Middle frontal gyrus (tissue), 1 donor: ENCODE data around the gene ETV3.
"Not testable (repeated sequence)": the region's sequence is repeated elsewhere in the genome, so short reads cannot be mapped to it uniquely, and the experiment has no call there.

Experiments used
- DNase-seq: peaks from one replicate; pipeline ENCODE4 v3.0.0-alpha.2; 2015; ENCODE audit warnings: low spot score; ENCODE audit errors: extremely low spot score

The ETV3 gene

DNA sequence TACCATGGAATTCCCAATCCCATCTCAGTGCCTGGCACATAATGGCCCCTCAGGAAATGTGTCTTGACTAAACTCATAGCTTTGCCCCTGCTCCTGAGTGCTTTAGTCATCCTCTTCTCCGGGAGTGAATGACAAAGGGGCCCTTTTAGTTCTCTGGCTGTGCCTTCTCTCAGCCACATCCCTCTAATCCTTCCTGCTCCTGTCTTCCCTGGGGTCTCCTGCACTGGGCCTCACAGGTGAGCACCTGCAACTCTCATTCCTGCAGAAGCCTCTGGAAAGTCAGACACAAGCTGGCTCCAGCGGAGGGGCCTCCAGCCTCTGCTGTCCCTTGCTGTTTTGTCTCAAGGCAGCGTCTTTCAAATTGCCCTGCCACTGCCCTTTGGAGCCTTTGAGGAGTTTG, 24.6 kb downstream of the ETV3 start:
- DNase-seq = no peak

DNA sequence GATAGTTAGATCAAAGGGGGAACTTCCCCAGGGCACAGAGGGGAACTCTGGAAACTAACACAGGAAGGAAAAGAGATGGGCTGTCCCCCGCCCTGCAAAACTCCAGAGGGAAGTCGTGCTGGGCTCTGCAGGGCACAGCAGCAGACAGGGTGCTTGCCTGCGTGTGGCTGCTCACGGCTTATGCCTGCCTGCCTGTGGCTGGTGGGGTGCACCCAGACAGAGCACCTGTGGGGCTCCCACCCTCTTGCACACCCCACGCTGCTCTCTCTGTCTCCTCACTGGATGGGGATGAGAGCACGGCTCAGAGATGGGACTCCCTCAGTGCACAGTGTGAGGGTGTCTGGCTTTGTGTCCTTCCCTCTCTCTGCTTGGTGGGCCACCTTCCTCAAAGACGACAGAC, 25.1 kb downstream of the ETV3 start:
- DNase-seq = no peak

DNA sequence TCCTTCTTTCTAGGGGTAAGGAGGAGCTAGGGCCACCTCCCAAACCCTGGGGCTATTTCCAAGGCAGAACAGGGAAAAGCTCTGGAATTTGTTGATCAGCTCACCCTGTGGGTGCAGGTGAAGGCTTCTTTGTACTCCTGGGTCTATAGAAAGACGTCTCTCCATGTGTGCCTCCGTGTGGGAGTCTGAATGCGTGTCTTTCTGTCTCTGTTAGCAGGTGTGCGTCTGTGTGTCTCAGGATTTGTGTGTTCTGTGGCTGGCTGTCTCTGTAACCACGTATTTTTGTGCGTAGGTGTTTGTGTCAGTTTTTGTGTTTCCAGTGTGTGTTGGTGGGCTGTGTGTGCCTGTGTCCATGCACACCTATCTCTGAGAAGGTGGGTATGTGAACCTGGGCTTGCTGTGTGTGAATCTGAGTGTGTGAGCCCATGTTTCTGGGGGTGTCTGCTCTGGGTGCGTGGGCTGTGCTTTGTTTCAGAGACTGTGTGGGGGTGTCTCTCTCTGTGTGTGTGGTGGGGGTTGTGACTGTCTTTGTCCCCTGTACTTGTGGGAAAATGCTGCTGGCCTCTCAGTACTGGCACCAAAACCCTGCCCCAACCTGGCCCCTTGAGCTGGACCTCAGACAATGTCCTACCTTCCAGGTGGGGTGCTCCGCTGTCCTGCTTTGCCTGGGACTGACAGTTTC, 25.9 kb downstream of the ETV3 start:
- no peak for DNase-seq

DNA sequence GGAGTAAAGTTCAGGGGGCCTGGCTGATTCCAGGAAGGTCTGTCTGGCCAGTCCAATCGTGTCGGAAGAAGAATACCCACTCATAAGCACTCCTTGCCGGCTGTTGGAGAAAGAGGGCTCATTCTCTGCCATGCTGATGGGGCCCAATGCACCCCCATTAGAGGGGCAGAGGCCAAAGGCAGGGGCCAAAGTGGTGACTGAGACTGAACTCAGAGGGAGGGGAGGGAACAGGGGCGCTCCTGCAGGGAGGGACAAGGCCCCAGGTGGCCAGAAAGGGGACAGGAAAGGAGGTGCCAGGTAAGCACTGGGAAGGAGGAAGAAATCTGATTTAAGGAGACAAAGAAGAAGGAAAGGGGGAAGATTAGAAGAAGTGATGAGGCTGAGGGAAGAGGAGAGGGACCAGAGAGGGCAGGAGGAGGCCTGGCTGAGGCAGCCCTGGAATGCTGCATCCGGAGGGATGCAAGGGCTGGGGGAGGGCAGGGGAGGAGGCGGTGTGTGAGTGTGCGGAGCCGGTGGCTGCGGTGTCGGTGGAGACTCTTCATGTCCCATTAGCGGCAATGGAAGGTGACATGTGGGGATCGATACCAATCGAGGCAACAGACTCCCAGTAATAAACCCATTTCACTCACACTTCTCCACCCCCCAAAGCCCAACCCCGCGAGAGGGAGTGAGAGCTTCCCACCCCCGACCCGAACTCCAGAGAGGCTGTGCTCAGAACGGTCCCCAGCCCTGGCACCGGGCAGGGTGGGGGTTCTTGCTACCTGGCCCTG, 26.6 kb downstream of the ETV3 start:
- DNase-seq = no peak

DNA sequence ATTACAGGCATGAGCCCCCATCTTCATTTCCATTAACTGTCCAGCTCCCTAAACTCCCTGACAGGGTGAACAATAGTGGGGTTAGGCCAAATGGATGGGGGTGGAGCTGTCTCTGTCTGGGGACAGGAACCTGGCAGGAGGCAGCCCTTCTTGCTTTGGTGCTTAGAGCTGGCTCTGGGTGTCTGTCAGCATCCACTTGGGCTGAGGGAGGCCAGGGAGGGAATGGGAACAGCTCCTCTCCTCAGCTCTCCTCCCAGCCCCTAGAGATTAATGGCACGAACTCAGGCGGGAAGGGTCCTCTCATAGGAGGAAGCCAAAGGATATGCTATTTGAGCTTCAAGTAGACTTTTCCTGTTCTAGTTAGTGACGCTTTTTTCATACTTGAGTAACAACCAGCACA, 27.5 kb downstream of the ETV3 start:
- no peak for DNase-seq

DNA sequence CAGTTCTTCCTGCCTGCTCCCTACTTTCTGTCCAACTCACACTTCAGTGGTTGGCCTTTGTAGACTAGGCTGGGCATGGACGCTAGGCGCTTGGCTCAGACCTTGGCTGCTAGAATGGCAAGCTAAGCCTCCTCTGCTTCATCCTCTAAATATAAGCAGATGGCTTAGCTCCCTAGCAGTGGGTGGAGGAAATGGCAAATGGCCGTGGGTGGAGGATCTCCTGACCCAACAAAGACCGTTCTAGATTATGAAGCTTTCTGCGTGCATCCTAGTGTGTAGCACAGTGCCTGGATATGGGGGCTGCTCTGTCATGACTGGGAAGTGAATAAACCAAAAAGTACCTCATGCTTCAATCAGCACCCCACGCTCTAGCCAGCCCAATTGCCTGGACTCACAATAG, 28.2 kb downstream of the ETV3 start:
- DNase-seq = no peak

DNA sequence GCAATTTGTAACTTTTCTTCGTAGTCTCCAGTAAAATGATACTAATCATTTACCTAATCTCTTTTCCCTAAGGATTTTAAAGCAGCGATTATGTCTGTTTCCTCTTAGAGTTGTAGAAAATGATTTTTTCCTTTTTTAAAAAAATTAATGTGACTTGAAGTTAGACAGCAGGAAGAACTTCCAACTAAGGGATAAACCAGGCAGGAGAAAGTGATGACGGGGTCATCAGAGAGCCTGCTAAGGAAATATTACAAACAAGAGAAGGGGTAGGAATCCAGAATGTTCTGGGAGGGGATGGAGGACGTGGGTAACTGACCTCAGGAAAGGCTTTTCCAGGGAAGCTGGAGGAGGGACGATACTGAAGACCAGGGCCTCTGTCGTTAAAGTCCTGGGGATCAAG, 29.7 kb downstream of the ETV3 start:
- DNase-seq = no peak

DNA sequence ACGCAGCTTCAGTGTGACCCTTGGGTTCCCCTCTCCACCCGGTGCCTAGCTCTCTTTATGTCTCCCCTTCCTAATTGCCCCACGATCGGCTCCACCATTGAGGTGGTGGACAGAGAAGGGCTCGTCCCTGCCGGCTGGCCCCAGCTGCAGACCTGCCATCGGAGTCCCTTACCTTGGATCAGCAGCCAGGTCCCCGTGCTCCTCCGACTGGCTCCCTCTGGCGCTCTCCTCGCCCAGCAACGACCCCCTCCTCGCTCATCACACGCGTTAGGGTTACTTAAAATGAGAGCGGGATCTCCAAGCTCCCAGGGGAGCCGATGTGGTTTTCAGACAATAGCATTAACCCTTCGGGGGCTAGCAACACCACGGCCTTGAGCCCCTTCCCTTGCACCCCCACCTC, 30.5 kb downstream of the ETV3 start:
- no peak for DNase-seq

DNA sequence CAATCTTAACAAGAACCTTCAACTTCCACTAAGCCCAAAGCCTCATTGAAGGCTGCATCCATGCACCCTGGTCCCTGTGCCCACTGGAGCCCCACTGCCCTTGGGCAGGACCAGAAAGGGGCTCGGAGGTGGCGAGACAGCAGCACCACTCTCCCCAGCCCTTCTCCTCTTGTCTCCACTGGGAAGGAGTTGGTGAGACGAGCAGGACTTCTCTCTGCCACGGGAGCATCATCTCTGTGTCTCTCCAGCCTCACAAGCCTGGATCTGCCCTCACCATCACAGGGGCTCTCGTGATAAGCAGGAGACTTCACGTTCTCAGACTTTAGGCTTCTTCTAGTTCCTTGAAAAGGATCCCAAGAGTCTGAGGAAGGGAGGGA, 31.4 kb downstream of the ETV3 start:
- DNase-seq = no peak

DNA sequence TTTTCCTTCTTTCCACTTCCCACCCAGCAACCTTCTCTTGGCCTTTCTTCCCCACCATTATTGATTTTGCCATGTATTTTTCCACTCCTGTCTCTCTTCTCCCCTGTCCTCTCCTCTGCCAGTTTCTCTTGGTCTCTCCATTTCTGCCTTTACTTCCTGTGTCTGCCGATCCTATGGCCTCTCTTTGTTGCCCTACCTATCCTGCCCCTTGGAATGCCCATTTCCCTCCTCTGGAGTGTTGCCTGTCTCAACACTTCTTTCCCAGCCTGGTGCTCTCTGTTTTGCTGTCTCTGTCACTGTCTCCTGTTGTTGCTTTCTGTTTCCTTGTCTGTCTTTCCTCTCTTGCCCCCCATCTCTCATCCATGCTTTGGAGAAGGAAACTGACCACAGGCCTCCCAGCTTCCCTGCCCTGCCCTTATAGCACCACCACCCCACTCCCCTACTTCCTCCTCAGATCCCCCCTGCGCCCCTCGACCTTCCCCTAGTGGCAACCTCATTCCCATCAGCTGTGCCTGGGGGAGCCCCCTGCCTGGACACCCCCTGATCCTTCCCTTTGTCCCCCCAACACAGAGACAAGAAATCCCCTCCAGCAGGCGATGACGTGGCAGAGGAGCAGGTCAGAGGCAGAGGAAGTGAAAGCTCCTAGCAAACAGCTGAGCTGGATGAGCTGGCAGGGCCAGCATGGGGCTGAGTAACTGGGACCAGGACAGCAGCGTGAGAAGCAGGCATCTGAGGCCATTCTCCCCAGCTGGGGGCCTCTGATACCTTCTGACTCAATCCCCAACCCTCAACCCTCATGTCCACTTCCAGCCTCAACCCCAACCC, 32.0 kb downstream of the ETV3 start:
- no peak for DNase-seq

DNA sequence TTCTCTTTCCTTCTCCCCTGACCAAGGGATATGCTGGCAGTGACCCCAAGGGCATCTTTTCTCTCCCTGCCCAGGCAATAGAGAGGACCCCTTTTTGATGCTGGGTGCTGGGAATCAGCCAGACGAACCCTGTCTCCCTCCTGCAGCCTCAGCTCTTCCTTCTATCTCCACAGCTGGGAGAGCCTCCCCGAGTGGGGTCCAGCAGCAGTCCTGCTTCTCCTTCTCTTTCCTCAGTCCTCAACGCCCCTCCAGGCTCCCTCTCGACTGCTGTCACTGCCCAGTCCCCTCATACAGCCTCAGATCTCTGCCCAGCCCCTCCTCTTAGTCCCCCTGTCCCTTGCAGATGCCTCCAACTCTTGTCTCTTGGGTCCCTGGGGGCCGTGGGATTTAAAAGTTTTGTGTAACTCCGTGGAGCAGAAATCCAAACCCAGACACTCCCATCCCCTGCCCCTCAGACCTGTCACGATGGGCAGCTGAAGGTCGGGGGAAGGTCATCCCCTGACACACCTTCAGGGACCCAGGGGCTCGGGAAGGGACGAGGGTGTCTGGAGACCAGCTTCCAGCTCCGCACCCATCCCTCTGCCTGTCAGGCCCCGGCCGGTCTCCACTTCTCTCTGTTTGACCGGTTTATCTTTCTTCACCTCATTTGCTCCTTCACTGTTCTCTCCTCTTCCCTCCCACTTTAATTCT, 32.8 kb downstream of the ETV3 start:
- no peak for DNase-seq

DNA sequence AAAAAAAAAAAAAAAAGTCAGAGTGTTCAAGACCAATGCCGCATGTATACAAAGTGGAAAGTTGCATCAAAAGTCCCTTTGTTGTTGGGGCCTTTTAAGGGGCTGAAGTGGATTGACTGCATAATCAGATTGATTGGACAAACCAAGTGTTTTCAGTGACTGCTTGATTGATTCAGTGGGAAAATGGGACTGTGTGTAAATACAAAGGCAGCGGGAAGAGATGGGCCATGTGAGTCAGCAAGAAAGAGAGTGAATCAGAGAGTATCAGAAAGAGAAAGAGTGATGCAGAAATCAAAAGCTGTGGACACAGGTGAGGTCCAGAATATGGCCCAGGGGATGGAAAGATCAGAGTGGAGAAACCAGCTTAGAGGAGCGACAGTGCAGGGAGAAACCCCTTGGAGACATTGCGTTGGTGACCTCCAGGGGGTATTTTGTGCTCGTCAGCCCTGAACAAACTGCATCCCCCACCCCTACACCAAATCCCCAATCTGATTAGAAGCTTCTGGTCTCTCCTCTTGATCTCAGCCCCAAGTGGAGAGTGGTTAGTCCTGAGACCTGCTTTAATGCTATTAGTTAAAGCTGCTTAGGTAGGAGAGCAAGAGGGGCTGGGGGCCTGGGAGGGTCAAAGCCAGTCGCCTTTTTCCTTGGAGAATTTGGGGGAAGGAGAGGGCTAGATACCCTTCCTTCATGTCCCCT, 33.4 kb downstream of the ETV3 start:
- DNase-seq = no peak

DNA sequence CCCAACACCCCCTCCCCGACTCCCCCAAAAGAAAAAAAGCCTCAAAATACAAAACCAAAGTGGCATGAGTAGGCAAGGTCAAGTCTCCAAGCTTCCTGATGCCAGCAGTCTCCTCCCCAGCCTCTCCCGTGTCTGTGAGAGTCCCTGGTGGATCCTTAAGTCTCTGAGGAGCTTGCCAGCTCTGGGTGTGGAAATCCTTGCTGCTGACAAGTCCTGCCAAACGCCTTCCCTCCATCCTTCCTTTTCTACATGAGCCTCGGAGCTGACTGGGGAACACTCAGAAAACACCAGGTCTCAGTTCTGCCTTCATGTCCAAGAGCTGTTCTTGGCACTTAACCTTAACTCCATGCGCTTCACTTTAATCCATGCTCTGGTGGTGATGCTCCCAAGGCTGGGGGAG, 34.9 kb downstream of the ETV3 start:
- DNase-seq = no peak

DNA sequence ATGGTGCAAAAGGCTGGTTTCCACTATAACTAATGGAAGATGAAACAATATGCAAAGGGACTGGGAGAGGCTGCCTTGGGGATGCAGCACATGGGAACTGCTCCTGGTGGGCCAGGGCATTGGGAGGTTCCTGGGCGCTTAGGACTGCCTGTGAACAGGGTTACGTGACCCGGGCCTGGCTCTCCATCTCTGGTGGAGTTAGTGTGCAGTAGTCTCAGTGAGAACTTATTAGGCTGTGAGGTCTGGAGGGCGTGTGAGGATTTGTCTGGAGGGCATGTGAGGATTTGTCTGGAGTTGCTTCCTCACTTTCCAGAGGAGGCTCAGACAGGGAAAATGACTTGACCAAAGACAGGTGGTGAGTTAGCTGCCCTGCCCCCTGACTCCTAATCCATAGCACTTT, 37.0 kb downstream of the ETV3 start:
- DNase-seq = no peak

DNA sequence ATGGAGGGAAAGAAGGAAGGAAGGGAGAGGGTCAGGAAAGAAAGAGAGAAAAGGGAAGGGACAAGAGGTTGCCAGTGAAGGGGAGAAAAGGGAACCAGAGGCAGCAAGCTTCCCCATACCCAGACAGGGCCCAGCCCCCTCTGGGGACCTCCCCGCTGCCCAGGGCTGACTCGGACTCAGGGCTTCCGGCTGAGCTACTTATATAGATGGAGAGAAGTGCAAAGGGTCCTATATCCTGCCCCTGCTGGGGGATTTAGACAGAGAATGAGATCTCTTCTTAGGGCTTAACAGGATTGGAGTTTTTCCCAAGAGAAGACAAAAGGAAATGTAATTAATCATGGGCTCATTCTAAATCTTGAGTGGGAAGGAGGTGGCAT, 38.6 kb downstream of the ETV3 start, which contains the start of gene ETV3L:
TSS of gene ETV3L (minus strand) at position 176 of the 377 bp plus-strand sequence. CDS start 285 bp downstream, outside the sequence.
- DNase-seq = no peak

DNA sequence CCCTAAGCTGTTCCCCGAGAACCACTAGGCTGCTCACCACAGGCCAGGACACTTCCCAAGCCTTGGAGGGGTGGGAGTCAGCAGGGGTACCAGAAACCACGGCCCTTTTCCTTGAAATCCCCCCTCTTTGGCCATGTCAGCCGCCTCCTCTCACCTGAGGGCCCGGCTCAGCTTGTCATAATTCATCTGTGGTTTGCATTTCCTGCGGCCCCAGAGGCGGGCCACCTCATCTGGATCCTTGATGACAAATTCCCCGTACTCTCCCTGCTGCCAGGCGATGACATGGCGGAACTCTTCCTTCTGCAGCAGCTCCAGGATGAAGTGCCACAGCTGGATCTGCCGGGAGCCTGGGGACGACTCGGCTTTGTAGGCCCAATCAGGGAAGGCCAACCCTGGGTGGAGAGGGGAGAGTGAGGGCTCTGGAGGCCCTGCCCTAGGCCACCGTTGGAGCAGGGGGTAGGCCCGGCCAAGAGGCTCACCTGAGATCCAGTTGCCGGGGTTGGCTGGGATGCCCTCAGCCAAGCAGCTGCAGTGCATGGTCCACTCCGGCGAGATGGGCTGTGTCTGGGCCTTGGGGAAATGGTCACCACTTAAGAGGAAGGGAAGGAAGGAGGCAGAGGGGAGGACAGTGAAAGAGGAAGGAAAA, 39.1 kb downstream of the ETV3 start:
- not testable (repeated sequence) for DNase-seq

DNA sequence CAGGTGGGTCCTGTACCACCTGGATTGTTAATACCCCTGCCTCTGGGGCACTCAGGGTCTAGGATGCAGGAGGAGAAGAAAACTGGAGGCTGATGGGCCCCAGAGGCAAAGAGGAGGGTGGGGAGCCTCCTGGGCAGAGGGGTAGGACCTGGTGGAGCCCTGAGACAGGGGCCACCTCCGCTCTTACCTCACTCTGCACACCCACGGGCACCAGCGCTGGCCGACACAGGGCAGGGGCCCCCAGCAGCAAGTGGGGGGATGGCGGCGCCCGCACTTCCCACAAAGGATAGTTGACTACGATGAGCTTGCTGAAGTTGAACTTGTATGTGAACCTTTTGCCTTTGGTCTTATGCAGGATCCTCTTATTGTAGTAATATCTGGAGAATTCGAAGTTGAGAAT, 39.7 kb downstream of the ETV3 start:
- DNase-seq = no peak

DNA sequence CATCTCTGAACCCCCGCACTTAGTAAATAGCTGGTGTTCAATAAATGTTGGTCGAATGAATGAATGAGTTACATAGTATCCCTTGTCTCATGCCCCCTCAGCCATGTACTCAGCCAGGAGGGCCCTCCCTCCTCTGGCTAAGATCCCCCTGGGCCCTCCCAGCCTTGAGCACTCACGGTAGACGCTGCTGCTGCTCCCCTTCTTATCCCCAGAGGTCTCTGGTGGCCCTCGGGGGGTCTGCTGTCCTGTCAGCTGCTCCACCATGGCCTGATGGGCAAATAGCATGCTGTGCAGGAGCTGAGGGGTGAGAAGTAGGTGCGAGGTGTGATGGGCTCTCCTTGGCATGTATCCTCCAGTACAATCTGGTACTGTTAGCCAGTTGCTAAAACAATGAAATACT, 40.5 kb downstream of the ETV3 start:
- no peak for DNase-seq

DNA sequence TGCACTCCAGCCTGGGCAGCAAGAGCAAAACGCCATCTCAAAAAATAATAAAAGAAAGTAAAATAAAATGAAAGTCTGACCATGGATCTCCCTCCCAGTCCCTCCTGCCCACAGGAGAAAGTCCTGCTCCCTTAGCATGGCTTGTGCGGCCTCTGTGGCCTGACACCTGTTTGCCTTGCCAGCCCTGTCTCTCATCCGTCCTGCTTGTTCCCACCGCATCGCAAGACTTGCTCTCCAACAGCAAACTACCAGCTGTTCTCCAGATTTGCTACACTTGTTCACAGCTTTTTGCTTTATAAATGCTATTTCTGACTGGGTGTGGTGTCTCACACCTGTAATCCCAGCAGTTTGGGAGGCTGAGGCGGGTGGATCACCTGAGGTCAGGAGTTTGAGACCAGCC, 41.3 kb downstream of the ETV3 start:
- DNase-seq = no peak

DNA sequence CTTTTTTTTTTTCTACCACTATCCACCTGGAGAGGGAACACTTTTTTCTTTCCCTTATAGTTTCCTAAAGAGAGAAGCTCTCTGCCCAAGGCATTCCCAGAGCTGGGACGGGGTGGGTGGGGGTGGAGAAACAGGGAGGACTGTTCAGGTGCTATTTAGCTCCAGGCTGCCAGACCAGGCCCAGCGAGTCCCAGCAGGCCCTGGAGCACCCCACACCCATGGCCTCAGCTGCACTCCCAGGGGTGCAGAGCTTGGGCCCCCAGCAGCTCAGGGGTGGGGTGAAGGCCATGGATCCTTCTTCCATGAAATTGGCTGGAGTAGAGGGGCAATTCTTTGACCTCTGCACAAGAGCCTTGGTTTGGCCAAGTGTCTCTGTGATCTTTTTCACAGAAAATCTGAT, 42.6 kb downstream of the ETV3 start:
- DNase-seq = no peak

DNA sequence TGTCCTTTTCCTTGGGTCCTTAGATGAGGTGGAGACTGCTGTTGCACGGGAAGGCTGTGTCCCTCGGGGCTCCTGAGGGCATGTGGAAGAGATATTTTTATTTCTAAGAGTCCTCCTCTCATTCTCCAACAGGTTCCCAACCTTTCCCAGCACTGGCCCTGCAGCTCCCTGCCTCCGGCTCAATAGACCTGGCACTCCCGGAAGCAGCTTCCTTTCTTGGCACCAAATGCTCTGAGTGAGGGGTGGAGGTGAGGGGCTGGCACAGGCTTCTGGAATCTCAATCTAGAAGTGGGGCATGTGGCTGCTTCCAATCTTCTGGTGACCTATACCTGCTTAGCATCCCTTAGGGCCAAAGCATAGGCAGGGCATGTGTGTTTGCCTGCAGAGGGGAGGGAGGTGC, 43.1 kb downstream of the ETV3 start:
- no peak for DNase-seq
